NCI-H524 treated with DMSO at 0.1 percent for 48 hours (cell line): ENCODE results near the gene MAMDC4.
"Not testable (repeated sequence)": the region's sequence is repeated elsewhere in the genome, so short reads cannot be mapped to it uniquely, and the experiment has no call there.

Source experiments
- DNase-seq: peaks from one replicate; lab custom pipeline; 2025; lab: John Stamatoyannopoulos, UW

Gene MAMDC4

DNA sequence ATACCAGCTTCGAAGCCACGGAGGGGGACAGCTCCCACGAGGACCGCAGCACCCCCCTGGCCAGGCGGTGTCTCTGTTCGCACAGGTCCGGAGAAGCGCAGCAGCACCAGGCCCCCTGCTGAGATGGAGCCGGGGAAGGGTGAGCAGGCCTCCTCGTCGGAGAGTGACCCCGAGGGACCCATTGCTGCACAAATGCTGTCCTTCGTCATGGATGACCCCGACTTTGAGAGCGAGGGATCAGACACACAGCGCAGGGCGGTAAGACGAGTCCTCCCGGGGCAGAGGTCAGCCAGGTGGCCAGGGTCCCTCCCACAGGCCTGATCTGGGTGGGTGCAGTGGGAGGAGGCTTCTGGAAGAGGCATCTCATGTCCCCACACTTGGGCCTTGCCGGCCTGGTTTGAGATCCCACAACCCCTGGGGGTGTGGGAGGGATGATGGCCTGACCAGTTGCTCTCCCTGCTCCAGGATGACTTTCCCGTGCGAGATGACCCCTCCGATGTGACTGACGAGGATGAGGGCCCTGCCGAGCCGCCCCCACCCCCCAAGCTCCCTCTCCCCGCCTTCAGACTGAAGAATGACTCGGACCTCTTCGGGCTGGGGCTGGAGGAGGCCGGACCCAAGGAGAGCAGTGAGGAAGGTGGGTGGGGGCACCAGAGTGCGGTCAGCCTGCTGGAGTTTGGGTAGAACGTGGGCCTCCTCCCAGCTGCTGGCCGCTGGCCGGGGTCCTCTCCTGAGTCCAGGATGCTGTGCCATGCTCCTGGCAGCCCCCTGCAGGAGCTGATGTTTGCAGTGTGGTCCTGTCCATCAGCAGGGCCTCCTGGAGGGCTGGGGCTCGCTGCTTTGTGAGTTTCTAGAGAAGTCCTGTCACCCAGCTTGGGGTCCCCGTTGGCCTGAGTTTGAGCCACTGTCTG, 12.7 kb upstream of the MAMDC4 start:
- DNase-seq = no peak

- no peak for DNase-seq
These were observed 11.8 kb upstream of the MAMDC4 start for GRCh38 chr9:136840140-136840876.

DNA sequence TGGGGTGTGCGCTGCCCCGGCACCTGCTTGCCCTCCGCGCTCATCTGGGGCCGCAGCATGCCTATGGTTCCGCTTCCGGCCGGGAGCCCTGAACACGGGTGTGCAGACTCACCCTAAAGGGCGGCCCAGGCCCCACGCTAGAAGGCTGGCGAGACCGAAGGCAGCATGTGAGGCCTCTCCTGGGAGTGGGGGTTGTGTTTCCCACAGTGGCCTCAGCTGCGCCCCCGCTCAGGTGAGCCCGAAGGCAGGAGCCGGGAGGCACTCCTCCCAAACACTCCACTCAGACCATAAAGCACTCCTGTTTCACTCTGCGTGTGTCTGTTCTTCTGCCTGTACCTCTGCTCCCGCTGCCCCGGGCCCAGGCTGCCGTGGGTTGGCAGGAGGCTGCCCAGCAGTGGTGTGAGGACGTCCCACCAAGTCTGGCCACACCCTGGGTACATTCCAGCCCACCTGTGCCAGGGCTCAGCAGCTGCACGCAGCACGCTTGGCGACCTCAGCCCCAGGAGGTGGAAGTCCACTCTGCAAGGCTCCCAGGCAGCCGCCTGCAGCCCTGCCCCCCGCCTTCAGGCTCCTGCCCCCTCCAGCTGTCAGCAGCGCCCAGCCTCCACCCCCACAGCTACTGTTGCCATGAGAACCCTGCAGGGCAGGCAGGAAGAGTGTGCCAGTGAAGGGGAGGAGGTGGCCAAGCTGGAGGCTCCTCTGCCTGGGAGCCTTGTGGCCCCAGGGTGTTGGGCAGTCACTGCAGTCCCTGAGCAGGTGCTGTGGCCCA, 11.1 kb upstream of the MAMDC4 start:
- DNase-seq = peak; percentile 83

GRCh38 chr9:136841646-136842379, 10.3 kb upstream of the MAMDC4 start:
- DNase-seq = peak; percentile 26

DNA sequence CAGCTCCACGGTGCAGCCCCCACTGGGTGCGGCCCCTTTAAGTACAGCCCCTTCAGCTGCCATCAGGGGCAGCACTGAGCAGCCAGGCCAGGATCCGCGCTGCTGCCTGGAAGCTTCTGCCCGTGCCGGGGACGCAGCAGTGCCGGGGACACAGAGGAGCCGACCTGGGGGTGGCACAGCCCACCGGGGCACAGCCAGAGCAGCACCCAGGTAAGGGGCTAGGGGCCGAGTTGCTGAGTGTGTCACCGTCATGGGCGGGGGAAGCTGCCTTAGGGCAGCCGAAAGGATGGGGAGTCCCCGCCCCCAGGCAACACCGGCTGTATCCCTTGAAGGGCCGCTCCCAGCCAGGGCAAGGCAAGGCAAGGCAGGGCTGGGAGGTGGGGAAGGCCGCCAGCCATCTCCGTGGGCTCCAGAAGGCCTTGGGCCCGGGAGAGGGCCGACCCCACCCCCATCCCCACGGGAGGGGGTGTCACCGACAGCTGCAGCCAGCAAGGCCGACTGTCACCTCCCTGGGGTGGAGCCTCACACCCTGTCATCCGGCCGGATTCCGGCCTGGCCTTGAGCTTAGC, 9.7 kb upstream of the MAMDC4 start, which contains the start of gene AJM1:
Gene AJM1 (plus strand): TSS at position 99 of the 569 bp plus-strand sequence. CDS start 1,937 bp downstream, outside the sequence.
- DNase-seq = peak; percentile 33

GRCh38 chr9:136843159-136843800, 8.9 kb upstream of the MAMDC4 start:
- DNase-seq = not testable (repeated sequence)

DNA sequence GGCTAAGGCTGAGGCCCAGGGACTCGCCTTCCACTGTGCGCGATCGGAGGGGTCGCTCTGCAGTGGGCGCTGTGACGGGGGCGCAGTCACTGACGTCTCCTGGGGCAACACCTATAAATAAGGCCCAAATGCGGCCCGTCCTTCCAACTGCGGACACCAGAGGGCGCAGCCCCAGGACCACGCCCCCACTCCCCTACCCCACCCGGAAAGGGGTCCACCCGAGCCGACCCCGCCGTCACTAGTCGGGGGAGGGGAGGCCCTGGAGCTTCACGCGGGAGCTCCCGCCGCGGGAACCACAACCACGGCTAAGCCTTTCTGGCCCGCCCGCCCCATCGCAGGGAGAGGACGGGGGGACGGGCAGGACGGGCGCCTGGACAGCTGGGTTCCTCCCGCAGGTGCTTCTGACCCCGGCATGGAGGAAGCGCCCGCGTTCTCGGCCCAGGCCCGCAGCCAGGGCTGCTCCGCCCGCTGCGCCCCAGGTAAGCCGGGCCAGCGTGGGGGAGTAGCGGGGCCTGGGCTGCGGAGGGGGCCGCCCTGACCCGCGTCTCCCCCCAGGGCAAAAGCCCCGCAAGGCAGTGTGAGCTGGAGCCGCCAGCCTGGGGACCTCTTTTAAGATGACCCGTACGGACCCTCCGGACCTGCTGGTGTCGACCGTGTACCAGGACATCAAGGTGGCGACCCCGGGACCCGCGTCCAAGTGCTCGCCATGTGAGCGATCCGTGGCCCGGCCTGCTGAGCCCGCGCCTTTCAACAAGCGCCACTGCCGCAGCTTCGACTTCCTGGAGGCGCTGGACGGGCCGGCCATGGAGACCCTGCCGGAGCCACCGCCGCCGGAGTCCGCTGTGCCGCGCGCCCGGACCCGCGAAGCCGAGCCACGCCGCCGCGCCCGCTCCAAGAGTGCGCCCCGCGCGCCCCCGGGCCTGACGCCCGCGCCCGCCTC, 8.1 kb upstream of the MAMDC4 start:
- not testable (repeated sequence) for DNase-seq

GRCh38 chr9:136844761-136845464, 7.2 kb upstream of the MAMDC4 start:
- DNase-seq = no peak

DNA sequence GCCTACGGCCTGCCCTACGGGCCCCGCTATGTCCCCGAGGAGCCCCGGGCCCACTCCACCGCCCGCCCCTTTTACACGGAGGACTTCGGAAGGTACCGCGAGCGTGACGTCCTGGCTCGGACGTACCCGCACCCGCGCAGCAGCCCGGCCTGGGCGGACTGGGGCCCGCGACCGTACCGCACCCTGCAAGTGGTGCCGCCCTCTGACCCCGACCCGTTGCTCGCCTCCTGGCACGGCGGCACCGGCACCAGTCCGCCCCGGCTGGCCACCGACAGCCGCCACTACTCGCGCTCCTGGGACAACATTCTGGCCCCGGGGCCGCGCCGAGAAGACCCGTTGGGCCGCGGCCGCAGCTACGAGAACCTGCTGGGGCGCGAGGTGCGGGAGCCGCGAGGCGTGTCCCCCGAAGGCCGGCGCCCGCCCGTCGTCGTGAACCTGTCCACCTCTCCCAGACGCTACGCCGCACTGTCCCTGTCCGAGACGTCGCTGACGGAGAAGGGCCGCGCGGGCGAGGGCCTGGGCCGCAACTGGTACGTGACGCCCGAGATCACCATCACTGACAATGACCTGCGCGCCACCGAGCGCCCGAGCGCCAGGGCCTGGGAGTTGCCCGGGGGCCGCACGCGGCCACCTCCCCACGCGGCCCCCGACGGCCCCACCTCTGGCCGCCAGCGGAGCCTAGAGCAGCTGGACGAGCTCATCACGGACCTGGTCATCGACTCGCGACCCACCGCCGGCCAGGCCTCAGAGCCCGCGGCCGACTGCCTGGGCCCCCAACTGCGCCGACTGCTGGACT, 6.5 kb upstream of the MAMDC4 start:
- DNase-seq = no peak

- no peak for DNase-seq
These were observed 5.6 kb upstream of the MAMDC4 start for GRCh38 chr9:136846376-136847087.

- DNase-seq = no peak
These were observed 4.9 kb upstream of the MAMDC4 start for GRCh38 chr9:136847088-136847825.

DNA sequence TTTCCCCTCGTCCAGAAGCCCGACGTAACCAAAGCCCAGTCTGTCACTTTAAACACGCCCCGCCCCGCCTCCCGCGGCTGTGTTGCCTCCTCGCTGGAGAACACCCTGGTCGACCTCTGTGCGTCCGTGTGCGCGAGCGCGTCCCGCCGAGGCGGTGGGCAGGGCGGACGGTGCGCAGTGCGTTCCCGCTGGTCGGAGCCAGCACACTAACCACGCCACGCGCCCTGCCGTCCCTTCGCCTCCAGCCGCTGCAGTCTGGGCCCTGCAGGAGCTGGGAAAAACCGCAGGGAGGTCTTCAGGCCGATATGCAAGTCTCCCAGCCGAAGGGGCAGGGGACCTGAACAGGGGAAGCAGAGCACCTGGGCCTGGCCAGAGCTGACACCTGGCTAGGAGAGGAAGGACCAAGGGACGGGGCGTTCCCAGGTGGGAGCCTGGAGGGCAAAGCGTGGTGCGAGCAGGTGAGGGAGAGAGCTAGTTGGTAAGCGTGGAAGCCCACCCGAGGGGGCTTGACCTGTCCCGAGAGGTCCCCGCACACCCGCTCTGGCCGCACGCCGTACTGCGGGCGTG, 4.2 kb upstream of the MAMDC4 start:
- no peak for DNase-seq

- no peak for DNase-seq
These were observed 3.6 kb upstream of the MAMDC4 start for GRCh38 chr9:136848393-136849037.

- DNase-seq = peak; percentile 97
These were observed 2.8 kb upstream of the MAMDC4 start, which contains the start of gene PHPT1 for GRCh38 chr9:136849038-136849959. Gene PHPT1 (plus strand): TSS chr9:136849409. CDS start chr9:136849431, 22 bp downstream.
